ENCODE measurements around the gene VPS37D.
"Not testable (repeated sequence)": the region's sequence is repeated elsewhere in the genome, so short reads cannot be mapped to it uniquely, and the experiment has no call there.

The VPS37D gene

DNA sequence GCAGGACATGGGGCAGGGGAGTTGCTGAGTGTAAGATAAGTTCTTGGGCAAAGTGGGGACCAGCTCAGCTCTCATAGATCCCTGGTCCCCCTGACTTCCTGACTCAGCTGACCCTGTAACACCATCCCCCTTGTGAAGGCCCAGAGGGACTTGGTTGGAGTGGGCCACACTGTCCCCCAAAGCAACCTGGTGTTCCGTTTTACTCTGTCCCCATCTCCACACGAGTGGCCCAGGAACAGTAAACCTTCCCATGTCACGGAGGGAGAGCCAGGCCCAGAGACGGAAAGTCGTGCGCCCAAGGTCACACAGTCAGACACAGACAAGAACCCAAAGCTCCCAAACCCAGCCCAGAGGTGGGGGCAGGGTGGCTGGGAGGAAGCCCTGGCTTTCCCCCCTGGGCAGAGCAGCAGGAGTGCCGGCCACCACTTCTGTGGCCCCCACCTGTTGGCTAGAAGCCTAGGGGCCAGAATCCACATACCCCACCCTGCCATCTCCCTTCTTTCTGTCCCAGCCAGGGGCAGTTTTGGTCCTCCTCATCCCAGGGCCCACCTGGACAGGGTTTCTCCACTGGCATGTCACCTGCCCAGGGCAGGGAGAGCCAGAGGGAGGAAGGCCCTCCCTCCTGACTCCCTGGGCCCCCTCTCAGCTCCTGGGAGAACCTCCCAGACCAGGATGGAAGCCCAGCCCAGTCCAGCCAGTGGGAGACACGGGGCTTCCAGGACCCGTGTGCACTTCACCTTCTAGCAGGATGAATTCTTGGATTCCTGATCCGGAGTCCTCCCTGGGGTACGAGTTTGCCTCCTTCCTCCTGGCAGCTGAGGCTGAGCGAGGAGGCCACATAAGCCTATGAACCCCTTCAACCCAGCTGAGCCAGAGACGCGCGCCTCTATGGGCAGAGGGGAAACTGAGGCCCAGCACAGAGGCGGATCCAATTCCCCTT, 20.6 kb upstream of the VPS37D start:
- DNase-seq = no peak

DNA sequence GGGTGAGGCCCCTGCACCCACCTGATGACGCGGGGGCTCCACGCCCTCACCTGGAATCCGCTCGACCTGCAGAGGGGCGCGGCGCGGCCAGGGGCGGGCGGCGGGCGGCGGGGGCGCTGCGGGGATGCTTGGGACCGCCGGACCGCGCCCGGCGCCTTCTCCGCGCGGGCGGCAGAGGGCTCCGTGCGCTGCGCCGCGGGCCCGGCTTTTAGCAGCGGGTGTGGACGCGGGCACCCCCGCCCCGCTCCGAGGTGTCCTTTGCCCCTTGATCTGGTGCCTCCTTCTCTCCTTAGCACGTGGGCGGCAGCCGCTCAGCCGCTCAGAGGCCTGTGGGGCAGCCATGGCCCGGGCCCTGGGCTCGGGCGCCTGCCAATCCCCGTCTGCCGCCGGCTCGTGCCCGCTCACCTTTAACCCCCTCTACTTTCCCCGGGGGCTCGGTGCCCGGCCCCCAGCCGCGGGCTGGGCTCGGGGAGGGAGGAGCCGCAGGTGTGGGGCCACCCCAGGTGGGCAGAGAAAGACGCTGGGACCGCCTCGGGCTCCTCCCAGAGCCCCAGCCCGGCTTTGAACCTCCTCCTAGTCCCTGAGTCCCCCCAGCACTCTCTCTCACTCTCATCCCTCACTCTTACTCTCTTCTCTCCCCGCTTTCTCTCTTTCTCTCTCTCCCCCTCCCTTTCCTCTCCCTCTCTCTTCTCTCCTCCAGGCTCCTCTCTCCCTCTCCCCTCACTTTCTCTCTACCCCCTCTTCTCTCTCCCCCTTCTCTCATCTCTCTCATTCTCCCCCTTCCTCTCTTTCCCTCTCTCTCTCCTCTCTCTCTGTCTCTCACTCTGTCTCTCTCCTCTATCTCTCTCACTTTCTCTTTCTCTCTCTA, 19.7 kb upstream of the VPS37D start:
- DNase-seq = peak; percentile 40

DNA sequence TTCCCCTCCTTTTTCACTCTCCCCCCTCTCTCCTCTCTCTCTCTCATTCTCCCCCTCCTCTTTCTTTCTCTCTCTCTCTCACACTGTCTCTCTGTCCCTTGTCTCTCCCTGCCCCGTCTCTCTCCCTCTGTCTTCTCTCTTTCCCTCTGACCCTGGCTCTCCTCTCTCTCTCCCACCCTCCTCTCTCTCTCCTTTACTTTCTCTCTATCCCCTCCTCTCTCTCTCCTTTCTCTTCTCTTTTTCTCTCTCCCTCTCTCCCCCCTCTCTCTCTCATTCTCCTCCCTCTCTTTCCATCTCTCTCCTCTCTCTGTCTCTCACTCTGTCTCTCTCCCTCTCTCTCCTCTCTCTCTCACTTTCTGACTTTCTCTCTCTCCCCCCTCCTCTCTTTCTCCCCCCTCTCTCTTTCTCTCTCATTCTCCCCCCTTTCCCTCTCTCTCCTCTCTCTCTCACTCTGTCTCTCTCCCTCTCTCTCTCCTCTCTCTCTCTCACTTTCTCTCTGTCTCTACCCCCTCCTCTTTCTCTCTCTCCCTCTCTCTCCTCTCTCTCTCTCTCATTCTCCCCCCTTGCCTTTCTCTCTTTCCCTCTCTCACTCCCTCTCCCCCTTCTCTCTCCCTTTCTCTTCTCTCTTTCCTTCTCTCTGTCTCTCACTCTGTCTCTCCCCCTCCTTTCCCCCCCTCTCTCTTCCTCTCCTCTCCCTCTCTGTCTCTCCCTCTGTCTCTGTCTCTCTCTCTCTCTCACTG, 18.9 kb upstream of the VPS37D start:
- no peak for DNase-seq

DNA sequence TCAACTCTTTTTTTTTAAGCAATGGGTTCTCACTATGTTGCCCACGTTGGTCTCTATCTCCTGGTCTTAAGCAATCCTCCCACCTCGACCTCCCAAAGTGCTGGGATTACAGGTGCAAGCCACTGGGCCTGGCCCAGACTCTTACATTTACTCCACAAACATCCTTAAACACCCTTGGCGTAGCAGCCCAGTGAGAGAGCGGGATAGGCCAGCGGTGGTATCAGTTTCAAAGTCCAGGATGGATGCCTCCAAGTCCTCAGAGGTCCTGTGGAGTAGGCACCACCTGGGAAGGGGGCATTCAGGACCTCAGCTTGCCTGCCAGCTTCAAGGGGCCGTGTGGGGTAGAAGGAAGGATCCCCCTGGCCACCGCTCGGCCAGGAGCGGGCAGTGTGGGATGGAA, 18.1 kb upstream of the VPS37D start:
- DNase-seq = no peak

DNA sequence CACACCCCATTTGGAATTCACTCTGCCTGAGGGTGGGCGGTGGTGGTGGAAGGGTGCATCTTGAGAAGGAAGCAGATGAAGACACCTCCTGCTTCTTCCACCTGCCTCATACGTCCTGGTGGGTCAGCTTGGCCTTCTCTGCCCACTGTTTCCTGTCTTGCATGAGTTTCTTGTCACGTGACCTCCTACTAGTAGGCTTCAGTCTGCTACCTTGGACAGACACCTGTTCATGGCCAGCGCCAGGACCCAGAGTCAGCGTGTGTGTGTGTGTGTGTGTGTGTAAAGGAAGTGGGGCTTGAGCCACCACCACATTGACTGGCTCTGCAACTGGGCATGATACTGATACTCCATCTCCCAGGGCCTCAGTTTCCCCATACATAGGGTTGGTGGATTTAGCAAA, 17.1 kb upstream of the VPS37D start:
- no peak for DNase-seq

DNA sequence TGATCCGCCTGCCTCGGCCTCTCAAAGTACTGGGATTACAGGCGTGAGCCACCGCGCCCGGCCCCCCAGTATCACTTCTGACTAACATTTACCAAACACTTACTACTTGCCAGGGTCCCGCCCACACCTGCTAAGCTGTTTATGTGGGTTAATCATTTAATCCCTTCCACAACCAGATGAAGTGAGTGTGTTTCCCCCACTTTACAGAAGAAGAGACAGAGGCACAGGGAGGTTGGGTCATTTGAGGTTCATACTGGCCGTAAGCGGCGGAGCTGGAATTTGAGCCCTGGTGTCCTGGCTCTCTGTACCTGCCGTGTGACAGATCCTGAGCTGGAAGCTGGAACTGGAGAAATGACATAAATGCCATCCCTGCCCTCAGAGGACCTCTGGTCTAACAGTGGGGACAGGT, 15.1 kb upstream of the VPS37D start:
- no peak for DNase-seq

DNA sequence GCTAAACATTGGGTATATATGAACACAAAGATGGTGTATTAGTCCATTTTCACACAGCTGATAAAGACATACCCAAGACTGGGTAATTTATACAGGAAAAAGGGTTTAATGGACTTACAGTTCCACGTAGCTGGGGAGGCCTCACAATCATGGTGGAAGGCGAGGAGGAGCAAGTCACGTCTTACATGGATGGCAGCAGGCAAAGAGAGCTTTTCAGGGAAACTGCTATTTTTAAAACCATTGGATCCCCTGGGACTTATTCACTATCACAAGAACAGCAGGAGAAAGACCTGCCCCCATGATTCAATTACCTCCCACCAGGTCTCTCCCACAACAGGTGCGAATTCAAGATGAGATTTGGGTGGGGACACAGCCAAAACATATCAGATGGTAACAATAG, 12.3 kb upstream of the VPS37D start:
- not testable (repeated sequence) for DNase-seq

DNA sequence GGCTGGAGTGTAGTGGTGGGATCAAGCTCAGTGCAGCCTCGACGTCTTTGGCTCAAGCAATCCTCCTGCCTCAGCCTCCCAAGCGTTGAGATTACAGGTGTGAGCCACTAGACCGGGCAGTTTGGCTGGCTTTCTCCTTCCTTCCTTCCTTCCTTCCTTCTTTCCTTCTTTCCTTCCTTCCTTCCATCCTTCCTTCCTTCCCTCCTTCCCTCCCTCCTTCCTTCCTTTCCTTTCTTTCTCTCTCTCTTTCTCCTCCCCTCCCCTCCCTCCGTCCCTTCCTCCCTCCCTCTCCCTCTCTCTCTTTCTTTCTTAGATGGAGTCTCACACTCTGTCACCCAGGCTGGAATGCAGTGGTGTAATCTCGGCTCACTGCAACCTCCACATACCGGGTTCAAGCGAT, 7.6 kb upstream of the VPS37D start:
- DNase-seq = no peak

DNA sequence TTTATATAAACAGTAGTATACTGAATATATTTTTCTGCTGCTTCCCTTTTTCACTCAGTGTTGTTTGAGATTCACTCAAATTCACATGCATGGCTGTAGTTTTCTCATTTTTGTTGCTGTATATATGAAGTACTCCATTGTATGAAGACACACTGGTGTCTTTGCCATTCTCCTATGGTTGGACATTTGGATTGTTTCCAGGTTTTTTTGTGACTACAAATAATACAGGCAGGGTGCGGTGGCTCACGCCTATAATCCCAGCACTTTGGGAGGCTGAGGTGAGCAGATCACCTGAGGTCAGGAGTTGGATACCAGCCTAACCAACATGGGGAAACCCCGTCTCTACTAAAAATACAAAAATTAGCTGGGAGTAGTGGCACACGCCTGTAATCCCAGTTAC, 7.0 kb upstream of the VPS37D start:
- DNase-seq = not testable (repeated sequence)

DNA sequence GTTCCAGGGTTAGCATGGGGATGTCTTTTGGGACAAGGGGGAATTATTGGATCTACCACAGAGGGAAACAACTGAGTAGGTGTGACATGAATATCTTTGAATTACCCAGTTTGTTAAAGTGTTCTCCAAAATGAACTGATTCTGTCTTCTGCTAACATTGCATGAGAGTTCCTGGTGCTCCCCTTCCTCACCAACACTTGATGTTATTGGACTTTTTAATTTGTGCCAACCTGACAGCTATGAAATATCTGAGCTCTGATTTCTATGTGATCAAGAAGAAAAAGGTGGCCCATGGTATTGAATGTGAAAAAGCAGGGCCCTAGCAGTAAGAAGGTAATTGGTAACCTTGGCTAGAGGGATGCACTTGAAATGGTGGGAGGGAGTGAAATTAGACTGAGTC, 4.6 kb upstream of the VPS37D start:
- no peak for DNase-seq

DNA sequence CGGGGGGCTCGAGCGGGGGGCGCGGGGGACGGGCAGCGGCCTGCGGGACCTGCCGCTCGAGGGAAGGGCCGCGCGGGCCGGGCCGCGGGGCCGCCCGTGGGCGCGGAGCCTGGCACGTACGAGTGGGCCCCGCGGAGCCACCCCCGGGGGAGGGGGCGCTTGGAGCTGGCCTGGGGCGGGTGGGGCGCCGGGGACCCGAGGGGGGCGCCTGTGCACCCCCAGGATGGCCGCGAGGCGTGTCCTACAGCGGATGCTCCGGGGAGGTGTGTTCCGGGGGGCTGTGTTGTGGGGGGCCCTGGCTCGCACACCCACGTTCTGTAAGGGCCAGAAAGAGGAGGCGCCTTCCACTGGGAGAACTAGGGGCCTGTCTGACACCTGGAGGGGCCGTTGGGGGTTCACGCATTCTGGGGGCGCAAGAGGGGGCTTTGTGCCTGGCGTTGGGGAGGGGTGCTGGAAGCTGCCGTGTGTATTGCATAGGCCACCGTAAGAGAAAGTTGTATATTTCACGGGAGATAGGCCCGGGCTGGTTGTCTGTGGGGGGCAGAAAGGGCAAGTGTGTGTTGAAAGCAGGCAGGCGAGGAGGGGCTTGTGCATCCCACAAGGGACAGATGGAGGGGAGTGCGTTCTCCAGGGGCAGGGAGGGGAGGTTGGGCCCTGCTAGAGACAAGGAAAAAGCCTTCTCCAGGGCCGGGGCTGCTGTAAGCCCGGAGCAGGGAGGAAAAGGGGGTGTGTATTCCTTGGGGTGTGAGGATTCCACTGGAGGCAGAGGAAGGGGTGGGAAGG, 663 bp downstream of the VPS37D start:
- DNase-seq = no peak

DNA sequence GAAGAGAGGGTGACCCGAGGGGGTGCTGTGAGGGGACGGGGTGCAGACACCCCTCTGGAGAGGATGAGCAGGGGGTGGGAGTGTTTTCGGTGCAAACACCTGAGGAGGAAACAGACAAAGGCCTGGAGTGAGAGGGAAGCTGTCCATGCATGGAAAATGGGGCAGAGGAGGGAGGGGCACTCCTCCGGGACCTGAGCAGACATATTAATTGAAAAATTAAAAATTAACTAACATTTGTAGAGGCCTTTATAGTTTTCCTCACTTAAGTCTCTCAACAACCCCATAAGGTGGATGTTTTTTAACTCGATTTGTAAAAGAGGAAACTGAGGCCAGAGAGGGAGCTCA, 1.2 kb downstream of the VPS37D start:
- DNase-seq = no peak

DNA sequence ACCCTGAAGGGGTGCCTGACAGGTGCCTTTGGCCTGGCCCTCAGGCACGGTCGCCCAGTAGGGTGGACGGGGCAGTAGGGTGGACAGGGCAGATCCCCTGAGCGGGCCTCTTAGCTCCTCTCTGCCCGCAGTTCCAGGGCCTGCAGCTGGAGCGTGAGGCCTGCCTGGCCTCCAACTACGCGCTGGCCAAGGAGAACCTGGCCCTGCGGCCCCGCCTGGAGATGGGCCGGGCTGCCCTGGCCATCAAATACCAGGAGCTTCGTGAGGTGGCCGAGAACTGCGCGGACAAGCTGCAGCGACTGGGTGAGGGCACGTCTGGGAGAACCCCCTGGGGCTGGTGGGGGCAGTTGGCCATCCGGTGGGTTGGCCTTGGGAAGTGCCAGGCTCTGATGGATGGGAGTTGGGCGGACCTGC, 1.7 kb downstream of the VPS37D start:
- DNase-seq = no peak

DNA sequence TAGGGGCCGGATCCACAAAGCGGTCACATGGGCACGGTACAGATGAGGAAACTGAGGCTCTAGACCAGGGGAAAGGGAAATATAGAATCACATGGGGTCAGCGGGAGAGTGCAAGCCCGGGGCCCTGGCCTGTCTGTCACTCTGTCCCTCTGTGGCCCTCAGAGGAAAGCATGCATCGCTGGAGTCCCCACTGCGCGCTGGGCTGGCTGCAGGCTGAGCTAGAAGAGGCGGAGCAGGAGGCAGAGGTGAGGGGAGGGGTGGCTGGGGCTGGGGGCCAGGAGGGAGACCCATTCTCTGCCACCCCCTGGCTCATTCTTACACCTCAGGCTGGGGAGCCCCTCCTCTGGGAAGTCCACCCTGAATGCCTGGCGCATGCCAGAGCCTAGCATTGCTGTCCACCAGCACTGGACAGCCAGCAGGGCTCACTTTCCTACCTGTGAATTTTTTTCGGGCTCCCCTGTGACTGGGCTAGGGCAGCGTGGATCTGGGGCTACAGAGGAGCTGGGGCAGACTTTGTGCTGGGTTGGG, 2.3 kb downstream of the VPS37D start:
- no peak for DNase-seq

DNA sequence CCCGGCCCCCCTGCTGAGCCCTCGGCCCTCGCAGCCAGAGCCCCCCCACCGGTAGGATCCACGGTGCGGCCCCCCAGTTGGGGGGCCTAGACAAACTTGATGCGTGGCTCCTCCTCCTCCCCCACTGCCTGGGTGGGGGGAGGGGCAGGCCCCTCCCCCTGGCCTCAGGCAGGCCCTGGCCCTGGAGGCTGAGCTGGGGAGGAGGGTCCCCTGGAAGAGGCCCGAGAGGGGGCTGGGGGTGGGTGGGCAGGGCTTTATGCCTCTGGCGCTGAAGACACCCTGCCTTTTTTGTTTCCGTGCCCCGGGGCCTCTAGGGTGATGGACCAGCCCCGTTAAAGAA, 3.7 kb downstream of the VPS37D start:
- no peak for DNase-seq

DNA sequence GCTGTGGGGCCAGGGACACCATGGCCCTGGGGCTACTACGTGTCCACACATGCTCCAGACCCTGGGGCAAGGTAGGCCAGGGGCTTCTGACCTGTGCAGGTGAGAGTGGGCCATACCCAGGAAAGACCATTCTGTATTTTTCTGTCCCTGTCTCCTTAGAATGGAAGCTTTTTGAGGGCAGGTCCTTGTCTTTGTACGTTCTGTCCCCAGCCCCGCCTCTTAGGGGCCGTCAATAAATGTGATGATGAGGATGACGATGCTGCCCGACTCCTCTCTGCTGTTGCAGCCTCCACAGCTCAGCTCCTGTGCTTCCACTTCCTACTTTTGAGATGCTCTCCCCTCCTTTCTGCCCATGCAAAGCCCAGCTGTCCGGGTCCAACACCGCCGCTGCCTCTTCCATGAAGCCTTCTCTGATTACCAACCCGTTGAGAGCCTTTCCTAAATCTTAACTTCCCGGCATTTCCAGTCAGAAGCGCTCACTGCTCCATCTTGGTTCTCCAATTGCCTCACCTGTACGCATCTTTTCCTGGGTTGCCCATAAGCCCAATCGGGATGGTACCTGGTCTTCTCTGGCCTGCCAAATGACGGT, 4.3 kb downstream of the VPS37D start:
- DNase-seq = no peak

DNA sequence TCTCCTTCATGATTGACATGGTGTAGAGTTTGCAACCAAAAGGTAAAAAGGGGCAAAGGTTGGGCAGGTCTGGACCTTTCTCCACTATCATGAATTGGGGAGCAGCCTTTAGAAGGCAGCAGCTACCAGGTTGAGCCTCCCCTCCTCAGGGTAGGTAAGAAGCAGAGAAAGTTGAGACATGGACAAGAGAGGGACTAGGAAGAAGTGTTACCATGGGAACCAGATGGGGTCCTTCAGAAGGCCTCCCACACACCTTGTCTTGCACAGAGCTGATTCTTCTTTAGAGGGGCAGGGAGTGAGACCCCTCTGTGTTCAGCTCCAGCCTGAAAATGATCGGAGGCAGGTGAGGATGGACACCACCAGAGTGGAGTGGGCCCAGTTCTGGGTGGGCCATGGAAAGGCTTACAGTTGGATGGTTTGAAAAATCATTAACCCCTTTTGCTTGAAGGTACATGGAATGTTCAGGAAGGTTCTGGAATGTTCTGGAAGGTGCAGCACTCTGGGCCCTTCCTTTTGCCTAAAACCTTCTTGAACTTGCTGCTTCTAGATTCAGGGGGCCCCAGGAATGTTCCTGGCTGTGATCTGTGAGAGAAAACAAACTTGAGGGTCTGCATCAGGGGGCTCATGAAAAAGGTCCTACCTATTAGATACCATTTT, 7.0 kb downstream of the VPS37D start:
- DNase-seq = no peak

DNA sequence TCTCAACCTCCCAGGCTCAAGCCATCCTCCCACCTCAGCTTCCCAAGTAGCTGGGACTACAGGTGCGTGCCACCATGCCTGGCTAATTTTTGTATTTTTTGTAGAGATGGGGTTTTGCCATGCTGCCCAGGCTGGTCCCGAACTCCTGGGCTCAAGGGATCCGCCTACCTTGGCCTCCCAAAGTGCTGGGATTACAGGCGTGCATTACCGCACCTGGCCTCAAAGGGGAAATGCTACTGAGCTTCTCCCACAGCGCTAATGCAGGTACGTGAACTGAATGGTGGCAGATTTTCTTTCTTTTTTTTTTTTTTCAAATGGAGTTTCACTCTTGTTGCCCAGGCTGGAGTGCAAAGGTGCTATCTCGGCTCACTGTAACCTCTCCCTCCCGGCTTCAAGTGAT, 8.4 kb downstream of the VPS37D start:
- not testable (repeated sequence) for DNase-seq

DNA sequence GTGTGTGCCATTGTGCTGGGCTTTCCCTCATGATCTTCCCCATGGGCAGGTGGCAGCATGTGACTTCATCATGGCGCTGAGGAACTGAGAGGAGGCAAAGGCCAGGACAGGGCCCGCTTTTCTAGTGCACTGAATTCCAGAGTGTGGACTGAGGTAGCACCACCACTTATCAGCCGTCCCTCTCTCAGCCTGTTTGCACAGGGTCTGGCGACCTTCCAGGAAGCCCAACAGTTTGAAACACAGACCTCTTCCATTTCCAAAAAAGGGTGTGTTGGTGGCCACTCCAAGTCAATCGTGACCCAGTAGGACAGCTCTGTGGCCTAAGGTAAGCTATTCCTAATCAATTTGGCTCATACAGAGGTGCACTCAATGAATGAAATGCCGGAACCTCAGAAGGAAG, 11.2 kb downstream of the VPS37D start:
- DNase-seq = no peak

DNA sequence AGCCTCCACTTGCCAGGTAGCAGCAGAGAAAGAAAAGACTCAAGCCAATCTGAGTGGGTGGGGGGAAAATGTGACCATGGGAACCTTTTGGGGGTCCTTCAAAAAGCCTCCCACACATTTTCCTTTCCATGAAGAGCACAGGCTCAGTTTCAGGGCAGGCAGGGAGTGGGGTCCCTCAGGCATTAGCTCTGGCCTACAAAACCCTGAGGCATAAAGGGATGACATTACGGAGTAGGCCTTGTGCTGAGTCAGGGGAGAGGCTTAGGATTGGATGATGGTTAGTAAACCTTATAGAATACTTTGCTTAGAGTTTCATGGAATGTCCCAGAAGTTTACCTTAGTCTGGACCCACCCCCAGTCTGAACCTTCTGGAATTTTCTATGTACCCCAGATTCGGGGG, 12.1 kb downstream of the VPS37D start:
- no peak for DNase-seq

DNA sequence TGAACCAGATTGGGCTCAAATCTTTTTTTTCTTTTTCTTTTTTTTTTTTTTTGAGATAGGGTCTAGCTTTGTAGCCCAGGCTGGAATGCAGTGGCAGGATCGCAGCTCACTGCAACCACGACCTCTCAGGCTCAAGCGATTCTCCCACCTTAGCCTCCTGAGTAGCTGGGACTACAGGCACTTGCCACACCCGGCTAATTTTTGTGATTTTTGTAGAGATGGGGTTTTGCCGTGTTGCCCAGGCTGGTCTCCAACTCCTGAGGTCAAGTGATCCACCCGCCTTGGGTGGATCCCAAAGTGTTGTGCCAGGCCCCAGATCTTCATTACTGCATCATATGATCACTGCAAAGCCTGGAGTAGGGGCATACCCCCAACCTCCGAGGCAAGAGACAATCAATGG, 12.9 kb downstream of the VPS37D start:
- no peak for DNase-seq

Data from activated naive CD4-positive, alpha-beta T cell treated with anti-CD3 and anti-CD28 coated beads, Interleukin-2, amount 50 U/mL, for 16 hours (primary cell).